HCT116 (cell line): ENCODE results near the gene CYP1A2. TPM values are rescaled to one million over a fixed set of nuclear protein-coding genes. Genes with fewer than 3 reads are reported as not detected.

Experiments
- ATAC-seq: fragments of 200-7000 bp; cut with Tn5 transposase; 2 replicates; pipeline ENCODE4 v1.9.1; 2020; ENCODE audit warnings: mild to moderate bottlenecking, moderate library complexity
- BruUV-seq: library from RNA; stranded (reverse); fragments of 400-500 nt; replicated peaks from 2 replicates; lab custom pipeline; 2021; lab: Mats Ljungman, UMichigan
- CTCF ChIA-PET: fragments of 300-600 bp; sonication (Branson Sonifier 250); formaldehyde crosslinking; loops from one replicate; lab custom pipeline; 2021; ENCODE audit warnings: antibody characterized with exemption; lab: Charles Lee
- POLR2A ChIA-PET: fragments of 300-600, 350-600 bp; sonication (Branson Sonifier 250); formaldehyde crosslinking; loops from one replicate; lab custom pipeline; 2021; ENCODE audit warnings: antibody characterized with exemption; lab: Charles Lee
- RAD21 ChIA-PET, 2 experiments: fragments of 300-600 bp; sonication (Branson Sonifier 250); formaldehyde crosslinking; loops; one replicate each; lab custom pipeline; 2023; ENCODE audit warnings: low total read pairs in 2 of 2; ENCODE audit not compliant: uncharacterized antibody in 2 of 2, unreplicated experiment in 2 of 2, low non-redundant PET in 1 of 2; lab: Charles Lee
- DNase-seq: peaks from one replicate; pipeline ENCODE4 v3.0.0-alpha.2; 2010; ENCODE audit warnings: low read depth, low spot score
- H2AFZ ChIP-seq: fragments of 200-600 bp; shearing (Covaris generic), sonication (generic); 2 replicates; pipeline ENCODE4 v1.6.1; 2017; ENCODE audit warnings: low read depth, mixed run types, mixed read lengths, antibody characterized with exemption, low read length; ENCODE audit not compliant: poor library complexity, severe bottlenecking
- H3K27ac ChIP-seq: 2 replicates; pipeline ENCODE4 v1.5.1; 2012; ENCODE audit warnings: low read depth, low read length
- H3K27me3 ChIP-seq: fragments of 200-600 bp; sonication (generic); 2 replicates; pipeline ENCODE4 v1.6.1; 2016; ENCODE audit warnings: mixed run types, low read length, mixed read lengths; ENCODE audit not compliant: insufficient read depth
- H3K36me3 ChIP-seq, 2 experiments: fragments of 200-500 bp in 1 of 2; fragments of 200-600 bp in 1 of 2; sonication (Bioruptor generic) in 1 of 2; sonication (generic) in 1 of 2; 2 replicates each; pipeline versions ENCODE4 v1.5.1 to v1.6.1; 2014 to 2016; ENCODE audit warnings: low read length in 2 of 2, inconsistent platforms in 1 of 2, mixed read lengths in 1 of 2, mixed run types in 1 of 2; ENCODE audit not compliant: insufficient read depth in 2 of 2, control insufficient read depth in 1 of 2
- H3K4me1 ChIP-seq, 2 experiments: fragments of 200-600 bp in 1 of 2; sonication (generic) in 1 of 2; 2 replicates each; pipeline versions ENCODE4 v1.5.1 to v1.6.1; 2012 to 2017; ENCODE audit warnings: low read length in 2 of 2, inconsistent platforms in 1 of 2, mild to moderate bottlenecking in 1 of 2, mixed read lengths in 1 of 2, mixed run types in 1 of 2, moderate library complexity in 1 of 2; ENCODE audit not compliant: insufficient read depth in 2 of 2, control insufficient read depth in 1 of 2
- H3K4me2 ChIP-seq: fragments of 200-600 bp; sonication (generic); 2 replicates; pipeline ENCODE4 v1.6.1; 2017; ENCODE audit warnings: mixed run types, low read length, mixed read lengths
- H3K4me3 ChIP-seq, 2 experiments: fragments of 200-600 bp in 1 of 2; sonication (generic) in 1 of 2; replicated peaks in 1 of 2; 2 replicates each; pipeline ENCODE4 v1.5.1; 2011 to 2016; ENCODE audit warnings: low read length in 2 of 2, control low read depth in 1 of 2, low read depth in 1 of 2, mild to moderate bottlenecking in 1 of 2, mixed read lengths in 1 of 2, mixed run types in 1 of 2
- H3K79me2 ChIP-seq: fragments of 200-600 bp; sonication (generic); 2 replicates; pipeline ENCODE4 v1.6.1; 2017; ENCODE audit warnings: mild to moderate bottlenecking, mixed run types, low read length, moderate library complexity, mixed read lengths; ENCODE audit not compliant: insufficient read depth
- H3K9ac ChIP-seq: fragments of 200-600 bp; sonication (generic); 2 replicates; pipeline ENCODE4 v1.6.1; 2016; ENCODE audit warnings: low read length, mixed read lengths
- H3K9me2 ChIP-seq: fragments of 200-600 bp; sonication (generic), shearing (Covaris generic); 2 replicates; pipeline ENCODE4 v1.6.1; 2017; ENCODE audit warnings: mixed run types, mild to moderate bottlenecking, moderate library complexity; ENCODE audit not compliant: insufficient read depth
- H3K9me3 ChIP-seq, 2 experiments: fragments of 200-500 bp in 1 of 2; fragments of 200-600 bp in 1 of 2; sonication (Bioruptor generic) in 1 of 2; sonication (generic) in 1 of 2; 2 replicates each; pipeline ENCODE4 v1.6.1; 2014 to 2017; ENCODE audit warnings: low read length in 2 of 2, mixed read lengths in 2 of 2, inconsistent platforms in 1 of 2, low read depth in 1 of 2, mild to moderate bottlenecking in 1 of 2, mixed run types in 1 of 2, moderate library complexity in 1 of 2; ENCODE audit not compliant: control insufficient read depth in 1 of 2, insufficient read depth in 1 of 2
- H4K20me1 ChIP-seq: fragments of 200-600 bp; sonication (generic), shearing (Covaris generic); 2 replicates; pipeline ENCODE4 v1.6.1; 2017; ENCODE audit warnings: mixed run types, mild to moderate bottlenecking, moderate library complexity; ENCODE audit not compliant: insufficient read depth
- CTCF ChIP-seq, 3 experiments: fragments of 200-600 bp in 1 of 3; sonication (generic) in 1 of 3; IDR thresholded peaks in 2 of 3; conservative IDR thresholded peaks in 1 of 3; 2 replicates each; pipeline ENCODE4 v1.5.1; 2012 to 2017; ENCODE audit warnings: low read depth in 2 of 3, low read length in 2 of 3, antibody characterized with exemption in 1 of 3, borderline replicate concordance in 1 of 3, control low read depth in 1 of 3, mild to moderate bottlenecking in 1 of 3, mixed read lengths in 1 of 3, mixed run types in 1 of 3, moderate library complexity in 1 of 3; ENCODE audit not compliant: insufficient read depth in 1 of 3
- EZH2 ChIP-seq: fragments of 200-600 bp; sonication (generic); IDR thresholded peaks from 2 replicates; pipeline ENCODE4 v1.6.1; 2017; ENCODE audit warnings: antibody characterized with exemption, mixed run types
- EZH2phosphoT487 ChIP-seq: fragments of 200-600 bp; IDR thresholded peaks from 2 replicates; pipeline ENCODE4 v1.6.1; 2018; ENCODE audit warnings: antibody characterized with exemption, borderline replicate concordance
- MAX ChIP-seq: IDR thresholded peaks from 2 replicates; pipeline ENCODE4 v1.6.1; 2012
- POLR2A ChIP-seq: IDR thresholded peaks from 2 replicates; pipeline ENCODE4 v1.7.0; 2011; ENCODE audit warnings: borderline replicate concordance; ENCODE audit not compliant: insufficient read depth, insufficient read length; ENCODE audit errors: extremely low read depth
- POLR2AphosphoS5 ChIP-seq: IDR thresholded peaks from 2 replicates; pipeline ENCODE4 v1.6.1; 2011; ENCODE audit warnings: mild to moderate bottlenecking, low read depth, low read length, moderate library complexity
- SIN3A ChIP-seq: IDR thresholded peaks from 2 replicates; pipeline ENCODE4 v1.6.1; 2012; ENCODE audit warnings: low read depth
- ZBTB33 ChIP-seq: IDR thresholded peaks from 2 replicates; pipeline ENCODE4 v1.6.1; 2011; ENCODE audit warnings: mild to moderate bottlenecking, low read length, moderate library complexity; ENCODE audit not compliant: insufficient replicate concordance; ENCODE audit errors: extremely low read depth
- ZFX ChIP-seq: fragments of 450-650 bp; IDR thresholded peaks from 2 replicates; pipeline ENCODE4 v1.6.1; 2017
- ZNF274 ChIP-seq: fragments of 200-500 bp; sonication (Bioruptor generic); IDR thresholded peaks from 2 replicates; pipeline ENCODE4 v1.6.1; 2014; ENCODE audit warnings: mild to moderate bottlenecking, low read depth, low read length, inconsistent platforms
- intact Hi-C: fragments of 100-400 bp; cut with micrococcal nuclease; formaldehyde crosslinking; loops from 2 replicates; pipeline ENCODE4 v1.10.0; 2022
- total RNA-seq: library from RNA; stranded (reverse); gene quantifications from one replicate; pipeline ENCODE4 v1.2.1, GENCODE V29; 2021; ENCODE audit not compliant: unreplicated experiment

The CYP1A2 gene
- total RNA-seq, 1 experiment from 2014 or later, result not detected

GRCh38 chr15:74780523-74781430 lies 32.1 kb downstream of the CYP1A2 start:
- Histone ChIP-seq H3K36me3 (peaks cover 0 to 5% of the 10 kb centered on the region in 2 experiments; a peak in 2 of 4 replicates), H3K27me3 (no peaks in the 10 kb centered on the region), H3K9me3 (no peaks in the 10 kb centered on the region), H3K4me1 (peaks cover 14 to 20% of the 10 kb centered on the region in 2 experiments), H3K4me2 (peak overlapping the region; percentile 97), H3K9ac (no peak overlapping the region), H4K20me1 (no peaks in the 10 kb centered on the region), H3K27ac (no peak overlapping the region; the same call in 1 of the 2 replicates), H3K4me3 (peak overlapping the region; percentile 37 to 93; a peak in 3 of 4 replicates), H2AFZ (peak overlapping the region; percentile 84), H3K79me2 (peaks cover 34% of the 10 kb centered on the region), H3K9me2 (no peaks in the 10 kb centered on the region)
- DNase-seq, result no peak
- intact Hi-C loops, result loop anchor here (10.0 kb wide), 1 partner anchor 424 kb away; the partner anchor contains the start of gene C15orf39
- BruUV-seq, result no TSS peak
- TF ChIP-seq ZNF274 (no peak), POLR2AphosphoS5 (no peak)
- ATAC-seq, result no peak
- CTCF ChIA-PET, result interaction anchor here (0.8 to 3.0 kb wide), 6 partner anchors 9 to 169 kb away, joined by 3 to 10 read pairs (median 6); no protein-coding TSS in a partner anchor
- POLR2A ChIA-PET, result no interaction called here
- RAD21 ChIA-PET, result no interaction called here

GRCh38 chr15:74781431-74782258 lies 33.0 kb downstream of the CYP1A2 start, which contains the start of gene CSK:
CSK (plus strand) TSS chr15:74782080; CDS start chr15:74798298, 16,218 bp downstream.
- no peak for DNase-seq
- ATAC-seq, result peak; percentile 83
- Histone ChIP-seq H3K9me3 (no peaks in the 10 kb centered on the region), H3K27me3 (no peaks in the 10 kb centered on the region), H3K4me3 (peak within 1 kb of the TSS; percentile 92 to 93), H3K9ac (peak within 1 kb of the TSS; percentile 87), H4K20me1 (no peaks in the 10 kb centered on the region), H3K4me2 (peak within 1 kb of the TSS; percentile 97), H3K4me1 (peaks cover 14 to 20% of the 10 kb centered on the region in 2 experiments), H3K36me3 (peaks cover 0 to 5% of the 10 kb centered on the region in 2 experiments; a peak in 2 of 4 replicates), H3K79me2 (peaks cover 40% of the 10 kb centered on the region), H2AFZ (peak within 1 kb of the TSS; percentile 84), H3K27ac (peak within 1 kb of the TSS; percentile 92), H3K9me2 (no peaks in the 10 kb centered on the region)
- no TSS peak for BruUV-seq
- CTCF ChIA-PET, result interaction anchor here (0.8 to 3.0 kb wide), 4 partner anchors 11 to 169 kb away, joined by 3 to 8 read pairs (median 3); no protein-coding TSS in a partner anchor
- POLR2A ChIA-PET, result interaction anchor here (1.5 kb wide), 1 partner anchor 18 kb away, joined by 3 read pairs; no protein-coding TSS in a partner anchor
- intact Hi-C loops, result loop anchor here (10.0 kb wide), 1 partner anchor 423 kb away; the partner anchor contains the start of gene C15orf39
- TF ChIP-seq POLR2A (no peak), POLR2AphosphoS5 (peak; percentile 82), EZH2 (no peak), ZFX (peak; percentile 83; the same call in 1 of the 2 replicates), ZBTB33 (no peak), CTCF (IDR thresholded peaks at IDR 0.05 in 2 of 3, conservative IDR thresholded peaks at IDR 0.05 in 1 of 3; ENCODE audit: borderline replicate concordance in 1 of 3, insufficient read depth in 1 of 3, low read depth in 2 of 3, low read length in 2 of 3) (peak in 2 of 3 experiments; percentile 30 to 53; a peak in 3 of 6 replicates), SIN3A (no peak), MAX (no peak; the same call in 1 of the 2 replicates), EZH2phosphoT487 (no peak)
- RAD21 ChIA-PET, result no interaction called here
